HG03565 (cell line): ENCODE measurements around the gene SPATA6L.

Source experiments
- ATAC-seq: cut with Tn5 transposase; IDR thresholded peaks from one replicate; pipeline ENCODE4 v1.9.1; 2021; ENCODE audit warnings: mild to moderate bottlenecking, moderate library complexity; ENCODE audit not compliant: unreplicated experiment

SPATA6L gene

GRCh38 chr9:4590430-4591122 is 75.7 kb downstream of the SPATA6L start:
- no peak for ATAC-seq

- no peak for ATAC-seq
Observed at GRCh38 chr9:4588721-4589120, 77.6 kb downstream of the SPATA6L start.

- no peak for ATAC-seq
Observed at GRCh38 chr9:4585135-4585534, 81.1 kb downstream of the SPATA6L start.

- no peak for ATAC-seq
Observed at GRCh38 chr9:4584636-4585035, 81.6 kb downstream of the SPATA6L start.

DNA sequence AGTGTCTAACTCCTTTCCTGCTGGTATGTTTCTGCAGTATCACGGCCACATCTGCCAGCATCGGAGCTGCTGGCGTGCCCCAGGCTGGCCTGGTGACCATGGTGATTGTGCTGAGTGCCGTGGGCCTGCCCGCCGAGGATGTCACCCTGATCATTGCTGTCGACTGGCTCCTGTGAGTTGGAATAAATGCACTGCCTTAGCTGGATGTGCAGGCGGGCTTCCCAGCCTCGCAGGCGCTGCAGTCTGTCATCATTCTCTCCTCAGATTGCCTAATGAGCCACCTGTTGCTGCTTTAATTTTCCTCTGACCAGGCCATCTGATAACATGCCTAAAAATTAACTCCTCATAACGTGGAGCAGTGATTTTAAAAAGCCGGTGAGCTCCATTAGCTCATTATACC is 83.3 kb downstream of the SPATA6L start:
- no peak for ATAC-seq

GRCh38 chr9:4581861-4582565 is 84.3 kb downstream of the SPATA6L start:
- no peak for ATAC-seq

GRCh38 chr9:4581035-4581760 is 85.1 kb downstream of the SPATA6L start:
- ATAC-seq, result no peak

DNA sequence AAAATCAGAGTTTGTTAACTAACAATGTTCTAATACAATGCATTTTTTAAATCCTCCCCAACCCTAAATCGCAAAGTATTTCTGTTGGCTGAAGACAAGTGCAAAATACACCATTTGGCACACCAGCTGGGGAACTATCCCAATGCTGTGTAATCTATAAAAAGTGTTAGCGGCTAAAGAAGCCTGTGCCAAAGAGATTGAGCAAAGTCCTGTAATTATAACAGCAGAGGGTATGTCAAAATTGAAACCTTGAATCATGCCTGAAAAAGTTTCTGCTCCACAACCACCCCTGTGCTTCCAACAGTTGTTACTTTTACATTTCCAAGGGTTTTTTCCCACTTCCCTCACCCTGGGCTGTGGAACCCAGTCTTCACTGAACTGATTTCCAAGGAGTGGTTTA is 87.3 kb downstream of the SPATA6L start:
- no peak for ATAC-seq

GRCh38 chr9:4576448-4576847 is 89.8 kb downstream of the SPATA6L start:
- ATAC-seq, result no peak

DNA sequence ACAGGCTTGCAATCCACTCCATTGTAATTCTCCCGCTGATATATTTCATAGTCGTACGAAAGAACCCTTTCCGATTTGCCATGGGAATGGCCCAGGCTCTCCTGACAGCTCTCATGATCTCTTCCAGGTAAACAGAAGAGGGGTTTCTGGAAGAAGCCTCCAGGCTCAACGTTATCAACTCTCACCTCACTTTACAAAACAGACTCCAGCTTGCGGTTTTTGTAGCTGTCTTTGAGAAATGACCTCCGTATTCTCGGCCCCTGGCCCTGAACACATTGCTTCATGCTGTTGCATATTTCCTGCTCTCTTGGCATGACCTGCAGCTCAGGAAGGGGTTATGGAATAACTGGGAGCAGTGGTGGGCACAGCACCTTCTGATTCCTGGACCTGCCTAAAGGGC is 90.3 kb downstream of the SPATA6L start:
- ATAC-seq, result no peak

DNA sequence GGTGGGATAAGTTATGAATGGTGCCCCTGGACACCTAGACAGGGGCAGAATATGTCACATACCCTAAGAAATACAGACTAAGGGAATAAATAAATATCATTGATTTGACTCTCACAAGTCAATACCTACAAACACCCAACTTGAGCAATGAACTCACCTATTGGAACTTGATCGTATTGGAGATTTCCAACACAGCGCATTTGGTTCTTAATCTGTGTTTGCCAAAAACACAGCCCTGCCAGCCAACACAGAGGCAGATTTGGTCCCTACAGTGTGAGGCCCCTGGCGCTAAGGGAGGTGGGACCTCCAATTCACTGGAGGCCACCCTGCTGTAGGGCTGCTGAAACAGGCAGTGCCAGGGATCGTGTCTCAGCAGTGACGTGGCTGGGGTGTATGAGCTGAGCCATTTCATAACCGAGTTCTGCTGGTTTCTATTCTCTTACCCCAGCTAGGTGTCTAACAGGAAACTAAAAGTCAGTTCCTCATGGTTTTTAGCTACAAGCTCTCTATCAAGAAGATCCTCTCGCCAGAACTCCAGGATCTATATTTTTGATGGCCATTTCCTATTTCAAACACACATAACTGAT is 91.5 kb downstream of the SPATA6L start:
- ATAC-seq, result peak; percentile 89

- ATAC-seq, result no peak
Observed at GRCh38 chr9:4573634-4574389, 92.5 kb downstream of the SPATA6L start.

DNA sequence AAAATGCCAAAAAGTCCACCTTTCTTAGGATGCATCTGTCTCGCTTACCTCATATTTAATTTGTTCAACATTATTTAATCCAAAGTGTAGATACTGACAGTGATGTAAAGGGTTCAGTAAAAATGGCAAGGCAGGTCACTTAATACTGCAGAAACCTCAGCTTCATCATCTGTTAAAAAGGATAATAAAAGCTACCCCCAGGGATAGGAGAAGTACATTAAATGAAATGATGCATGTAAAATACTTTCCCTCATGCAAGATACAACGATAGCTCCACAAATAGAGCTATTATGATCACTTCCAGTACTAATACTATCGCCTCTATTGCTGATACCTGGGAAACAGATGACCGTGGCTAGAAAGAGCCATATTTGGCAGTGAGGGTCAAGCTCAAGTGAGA is 93.1 kb downstream of the SPATA6L start:
- ATAC-seq, result no peak

DNA sequence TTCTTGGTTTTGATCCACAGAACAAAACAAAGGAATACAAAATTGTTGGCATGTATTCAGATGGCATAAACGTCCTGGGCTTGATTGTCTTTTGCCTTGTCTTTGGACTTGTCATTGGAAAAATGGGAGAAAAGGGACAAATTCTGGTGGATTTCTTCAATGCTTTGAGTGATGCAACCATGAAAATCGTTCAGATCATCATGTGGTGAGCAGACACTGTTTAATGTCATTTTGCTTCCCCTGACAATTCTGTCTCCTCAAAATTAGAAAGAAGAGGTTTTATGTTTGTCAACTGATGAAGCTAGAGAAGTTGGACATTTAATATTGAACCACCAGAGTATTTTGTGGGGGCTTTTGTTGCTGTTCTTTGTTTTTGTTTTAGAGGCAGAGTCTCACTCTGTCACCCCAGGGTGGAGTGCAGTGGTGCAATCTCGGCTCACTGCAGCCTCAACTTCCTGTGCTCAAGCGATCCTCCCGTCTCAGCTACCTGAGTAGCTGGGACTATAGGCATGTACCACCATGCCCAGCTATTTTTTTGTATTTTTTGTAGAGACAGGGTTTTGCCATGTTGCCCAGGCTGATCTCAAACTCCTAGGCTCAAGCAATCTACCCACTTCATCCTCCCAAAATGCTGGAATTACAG is 94.0 kb downstream of the SPATA6L start:
- no peak for ATAC-seq

DNA sequence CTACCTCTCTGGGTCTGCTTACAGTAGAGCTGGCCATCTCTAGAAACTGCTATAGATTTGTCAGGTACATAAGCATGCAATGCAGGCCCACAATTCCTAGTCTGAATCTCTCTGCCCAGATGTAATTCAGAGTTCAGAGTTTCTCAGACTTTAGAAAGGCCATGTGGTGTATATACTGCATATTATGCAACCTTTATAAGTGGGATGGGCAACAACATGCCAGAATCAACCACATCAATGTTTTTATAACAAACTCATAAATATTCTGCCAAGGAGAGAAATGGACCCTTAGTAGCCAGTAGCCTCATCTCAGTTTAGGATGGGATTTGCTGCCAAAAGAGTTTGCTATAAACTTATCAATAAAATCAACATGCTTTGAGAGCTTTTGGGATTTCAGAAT is 97.2 kb downstream of the SPATA6L start:
- ATAC-seq, result no peak

- no peak for ATAC-seq
Observed at GRCh38 chr9:4567601-4568000, 98.7 kb downstream of the SPATA6L start.

- ATAC-seq, result no peak
Observed at GRCh38 chr9:4566806-4567205, 99.5 kb downstream of the SPATA6L start.

GRCh38 chr9:4563105-4563504 is 103.2 kb downstream of the SPATA6L start:
- ATAC-seq, result no peak

DNA sequence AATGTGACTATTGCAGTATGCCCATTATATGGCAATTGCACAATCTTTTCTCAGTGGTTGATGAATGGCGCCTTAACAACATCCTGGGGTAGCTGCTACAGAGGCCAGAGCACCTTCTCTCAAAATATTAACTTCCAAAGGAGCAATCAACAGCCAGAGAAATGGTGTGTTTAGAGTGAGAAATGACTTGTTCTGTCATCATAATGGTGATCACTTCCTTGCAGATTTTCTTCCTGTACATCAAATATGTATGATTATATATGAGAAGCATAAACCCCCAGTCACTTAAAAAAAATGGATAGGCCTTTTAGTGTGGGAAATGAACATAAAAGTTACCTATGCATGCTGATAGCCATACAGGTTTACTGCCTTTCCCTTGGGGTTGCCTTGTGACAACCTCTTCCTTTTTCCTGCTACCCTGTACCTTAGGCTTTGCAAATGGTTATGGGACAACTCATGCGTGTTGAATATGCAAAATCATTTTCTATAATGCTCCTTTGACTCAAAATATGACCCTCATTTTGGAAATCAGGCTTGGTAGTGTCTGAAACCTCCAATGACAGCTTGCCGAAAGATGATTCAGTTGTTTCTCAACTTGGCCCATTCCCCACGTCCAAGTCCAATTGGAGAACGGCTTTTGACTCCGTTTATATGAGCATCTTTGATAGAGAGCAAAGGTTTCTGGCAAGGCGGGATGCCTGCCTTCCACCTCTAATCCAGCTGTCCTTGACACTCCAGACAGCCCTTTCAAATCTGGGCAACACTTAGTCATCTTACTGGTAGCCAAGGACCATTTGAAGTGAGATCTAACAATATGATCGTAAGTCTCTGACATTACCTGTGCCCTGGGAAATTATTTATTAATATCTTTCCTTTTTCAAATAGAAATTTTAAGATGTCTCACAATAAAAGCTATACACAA is 106.8 kb downstream of the SPATA6L start:
- peak; percentile 80 for ATAC-seq
